ENCODE measurements around the gene TMEM248.

- no peak for TF ChIP-seq NR2C2 (CRISPR knock-in tag; IDR thresholded peaks at IDR 0.05)
- TF ChIP-seq ATF3 (CRISPR knock-in tag; conservative IDR thresholded peaks at IDR 0.05) = no peak
- no peak for TF ChIP-seq CTCF (IDR thresholded peaks at IDR 0.05)
- TF ChIP-seq E2F4 (CRISPR knock-in tag; IDR thresholded peaks at IDR 0.05; ENCODE audit: borderline replicate concordance, low read depth) = no peak
- TF ChIP-seq E2F5 (CRISPR knock-in tag; IDR thresholded peaks at IDR 0.05) = no peak
- TF ChIP-seq FOXK1 (CRISPR knock-in tag; IDR thresholded peaks at IDR 0.05) = no peak
- no peak for TF ChIP-seq JUN (CRISPR knock-in tag; IDR thresholded peaks at IDR 0.05)
- no peak for TF ChIP-seq ESRRA (CRISPR knock-in tag; IDR thresholded peaks at IDR 0.05; ENCODE audit: borderline replicate concordance)
- TF ChIP-seq PRDM15 (CRISPR knock-in tag; IDR thresholded peaks at IDR 0.05) = no peak
- no peak for TF ChIP-seq SP1 (CRISPR knock-in tag; conservative IDR thresholded peaks at IDR 0.05)
Measured at GRCh38 chr7:66950763-66951162, 29.7 kb downstream of the TMEM248 start.
